WERI-Rb-1 (cell line): ENCODE measurements around the gene FAM25C.
"Not testable (repeated sequence)": the region's sequence is repeated elsewhere in the genome, so short reads cannot be mapped to it uniquely, and the experiment has no call there.

Experiments used
- DNase-seq: peaks from one replicate; pipeline ENCODE4 v3.0.0-alpha.2; 2020
- H3K27ac ChIP-seq: fragments of 250-450 bp; sonication (Bioruptor Pico); 2 replicates; pipeline ENCODE4 v1.5.1; 2020; ENCODE audit warnings: mild to moderate bottlenecking, moderate library complexity
- H3K27me3 ChIP-seq: fragments of 250-450 bp; sonication (Bioruptor Pico); 2 replicates; pipeline ENCODE4 v1.5.1; 2021; ENCODE audit warnings: mild to moderate bottlenecking, low read depth, moderate library complexity; ENCODE audit not compliant: insufficient read depth, severe bottlenecking
- H3K36me3 ChIP-seq: fragments of 250-450 bp; sonication (Bioruptor Pico); 2 replicates; pipeline ENCODE4 v1.5.1; 2020; ENCODE audit warnings: mild to moderate bottlenecking, moderate library complexity
- H3K4me3 ChIP-seq: 2 replicates; pipeline ENCODE4 v1.5.1; 2011; ENCODE audit warnings: low read depth, mild to moderate bottlenecking, control low read depth, low read length
- H3K9me3 ChIP-seq: fragments of 250-450 bp; sonication (Bioruptor Pico); 2 replicates; pipeline ENCODE4 v1.5.1; 2021; ENCODE audit warnings: mild to moderate bottlenecking, moderate library complexity; ENCODE audit not compliant: severe bottlenecking

The FAM25C gene

DNA sequence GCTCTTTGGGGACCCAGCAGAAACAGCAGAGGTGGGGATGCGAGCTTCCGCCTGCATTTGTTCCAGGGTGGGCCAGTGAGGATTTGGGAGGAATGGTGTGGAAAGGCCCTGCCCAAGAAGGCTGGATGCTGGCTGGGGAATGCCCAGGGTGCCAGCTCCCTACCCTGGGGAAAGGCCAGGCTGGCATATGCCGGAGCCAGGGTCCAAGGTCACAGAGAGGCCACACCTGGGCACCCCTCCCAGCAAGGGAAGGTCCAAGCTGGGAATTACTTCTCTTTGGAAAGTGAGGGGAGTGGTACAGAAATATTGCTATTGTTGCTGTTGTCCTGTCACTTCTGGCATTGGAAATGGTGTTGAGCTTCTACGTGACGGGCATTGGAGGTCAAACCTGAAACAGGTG lies 28.0 kb downstream of the FAM25C start:
- not testable (repeated sequence) for H3K27ac ChIP-seq, DNase-seq, H3K27me3 ChIP-seq, H3K36me3 ChIP-seq, H3K4me3 ChIP-seq, H3K9me3 ChIP-seq

- H3K4me3 ChIP-seq, H3K27ac ChIP-seq, DNase-seq, H3K36me3 ChIP-seq, H3K9me3 ChIP-seq, H3K27me3 ChIP-seq: not testable (repeated sequence)
Measured at GRCh38 chr10:47970047-47970446, 29.5 kb downstream of the FAM25C start.

DNA sequence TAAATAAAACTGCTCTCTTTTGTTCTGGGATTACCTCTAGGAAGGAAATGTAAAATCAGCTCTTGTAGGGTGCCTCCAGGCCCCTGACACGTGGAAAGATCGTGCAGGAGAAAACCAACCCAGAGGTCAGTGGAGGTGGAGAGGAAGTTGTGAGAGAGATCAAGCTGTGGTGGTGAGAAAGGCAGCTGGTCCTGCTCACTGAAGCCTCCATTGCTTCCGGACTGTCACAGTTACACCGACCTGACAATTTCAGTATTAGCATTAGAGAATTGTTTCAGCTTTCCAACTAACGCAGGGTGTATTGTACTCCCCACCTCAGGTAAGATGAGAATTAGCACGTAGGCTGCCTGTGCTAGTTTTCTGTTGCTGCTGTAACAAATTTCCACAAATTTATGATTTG lies 30.6 kb downstream of the FAM25C start:
- not testable (repeated sequence) for H3K4me3 ChIP-seq, H3K9me3 ChIP-seq, H3K27me3 ChIP-seq, DNase-seq, H3K27ac ChIP-seq, H3K36me3 ChIP-seq

GRCh38 chr10:47964280-47965063 lies 35.1 kb downstream of the FAM25C start:
- H3K36me3 ChIP-seq, H3K27ac ChIP-seq, DNase-seq, H3K9me3 ChIP-seq, H3K27me3 ChIP-seq, H3K4me3 ChIP-seq: not testable (repeated sequence)

DNA sequence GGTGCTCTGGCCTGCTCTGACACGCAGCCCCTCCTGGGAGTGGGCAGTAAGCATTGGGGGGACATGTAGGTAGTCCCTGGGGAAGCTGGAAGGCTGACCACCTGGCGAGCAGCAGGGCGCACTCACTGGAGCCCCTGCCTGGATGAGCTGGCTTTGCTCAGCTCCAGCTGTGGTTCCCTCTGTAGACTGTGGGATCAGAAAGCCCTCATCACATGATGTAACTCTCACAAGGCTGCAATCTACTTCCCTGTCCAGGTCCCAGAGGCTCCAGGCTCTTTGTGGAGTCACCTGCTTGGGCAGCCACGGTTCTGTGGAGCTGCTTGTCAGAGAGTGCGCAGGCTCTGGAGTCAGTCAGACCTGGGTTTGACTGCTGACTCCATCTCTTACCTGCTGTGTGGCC lies 36.8 kb downstream of the FAM25C start:
- H3K9me3 ChIP-seq, H3K36me3 ChIP-seq, DNase-seq, H3K27me3 ChIP-seq, H3K27ac ChIP-seq, H3K4me3 ChIP-seq: not testable (repeated sequence)

- not testable (repeated sequence) for H3K9me3 ChIP-seq, H3K36me3 ChIP-seq, H3K27me3 ChIP-seq, H3K27ac ChIP-seq, H3K4me3 ChIP-seq, DNase-seq
Measured at GRCh38 chr10:47960699-47961098, 38.9 kb downstream of the FAM25C start.

DNA sequence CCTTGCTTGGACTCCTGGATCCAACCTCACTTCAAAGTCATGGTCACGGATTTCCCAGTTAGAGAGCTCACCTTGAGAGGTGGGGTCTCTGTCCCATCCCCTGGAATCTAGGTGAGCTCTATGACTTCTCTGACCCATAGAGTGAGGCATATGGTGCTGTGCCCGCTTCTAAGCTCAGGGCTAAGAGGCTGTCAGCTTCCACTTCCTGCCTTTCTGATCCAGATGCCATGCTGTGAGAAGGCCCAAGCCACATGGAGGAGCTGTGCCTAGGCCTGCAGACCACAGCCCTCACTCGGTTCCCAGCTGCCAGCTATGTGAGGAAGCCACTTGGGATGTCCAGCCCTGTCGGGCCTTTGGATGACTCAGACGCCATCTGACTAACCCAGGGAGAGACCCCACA lies 39.9 kb downstream of the FAM25C start:
- H3K36me3 ChIP-seq, DNase-seq, H3K4me3 ChIP-seq, H3K27ac ChIP-seq, H3K9me3 ChIP-seq, H3K27me3 ChIP-seq: not testable (repeated sequence)

GRCh38 chr10:47957158-47957557 lies 42.4 kb downstream of the FAM25C start:
- not testable (repeated sequence) for H3K27ac ChIP-seq, DNase-seq, H3K9me3 ChIP-seq, H3K4me3 ChIP-seq, H3K27me3 ChIP-seq, H3K36me3 ChIP-seq

GRCh38 chr10:47947424-47947823 lies 52.2 kb downstream of the FAM25C start:
- not testable (repeated sequence) for H3K27me3 ChIP-seq, H3K9me3 ChIP-seq, H3K4me3 ChIP-seq, DNase-seq, H3K27ac ChIP-seq, H3K36me3 ChIP-seq
